Parathyroid adenoma (tissue), 2 donors: Measurements from ENCODE around the gene AKT2.

Experiments
- H2AFZ ChIP-seq: fragments of 300-600 bp; sonication (generic); one replicate; pipeline ENCODE4 v1.7.0; 2017; ENCODE audit warnings: antibody characterized with exemption, mild to moderate bottlenecking
- H3K27ac ChIP-seq: fragments of 300-600 bp; sonication (generic); one replicate; pipeline ENCODE4 v1.7.0; 2017
- H3K27me3 ChIP-seq: fragments of 300-600 bp; sonication (generic); one replicate; pipeline ENCODE4 v1.7.0; 2017; ENCODE audit warnings: low read length; ENCODE audit not compliant: control insufficient read depth, insufficient read depth
- H3K36me3 ChIP-seq: fragments of 300-600 bp; sonication (generic); one replicate; pipeline ENCODE4 v1.7.0; 2017; ENCODE audit warnings: low read length; ENCODE audit not compliant: control insufficient read depth, insufficient read depth
- H3K4me1 ChIP-seq: fragments of 300-600 bp; sonication (generic); one replicate; pipeline ENCODE4 v1.7.0; 2017; ENCODE audit warnings: control low read depth
- H3K4me2 ChIP-seq: fragments of 300-600 bp; sonication (generic); one replicate; pipeline ENCODE4 v1.7.0; 2017; ENCODE audit warnings: low read length
- H3K4me3 ChIP-seq: fragments of 300-600 bp; sonication (generic); one replicate; pipeline ENCODE4 v1.7.0; 2017; ENCODE audit warnings: low read depth, low read length
- H3K79me2 ChIP-seq: fragments of 300-600 bp; sonication (generic); one replicate; pipeline ENCODE4 v1.7.0; 2017; ENCODE audit warnings: control low read depth
- H3K9ac ChIP-seq: fragments of 300-600 bp; sonication (generic); one replicate; pipeline ENCODE4 v1.7.0; 2017; ENCODE audit warnings: mild to moderate bottlenecking
- H3K9me3 ChIP-seq: fragments of 300-600 bp; sonication (generic); one replicate; pipeline ENCODE4 v1.7.0; 2017; ENCODE audit warnings: low read length; ENCODE audit not compliant: control insufficient read depth
- CTCF ChIP-seq: fragments of 300-600 bp; sonication (generic); IDR thresholded peaks from one replicate; pipeline ENCODE4 v1.7.0; 2017; ENCODE audit warnings: antibody characterized with exemption, mild to moderate bottlenecking
- donor health status: primary hyperparathyroidism.

Gene AKT2

DNA sequence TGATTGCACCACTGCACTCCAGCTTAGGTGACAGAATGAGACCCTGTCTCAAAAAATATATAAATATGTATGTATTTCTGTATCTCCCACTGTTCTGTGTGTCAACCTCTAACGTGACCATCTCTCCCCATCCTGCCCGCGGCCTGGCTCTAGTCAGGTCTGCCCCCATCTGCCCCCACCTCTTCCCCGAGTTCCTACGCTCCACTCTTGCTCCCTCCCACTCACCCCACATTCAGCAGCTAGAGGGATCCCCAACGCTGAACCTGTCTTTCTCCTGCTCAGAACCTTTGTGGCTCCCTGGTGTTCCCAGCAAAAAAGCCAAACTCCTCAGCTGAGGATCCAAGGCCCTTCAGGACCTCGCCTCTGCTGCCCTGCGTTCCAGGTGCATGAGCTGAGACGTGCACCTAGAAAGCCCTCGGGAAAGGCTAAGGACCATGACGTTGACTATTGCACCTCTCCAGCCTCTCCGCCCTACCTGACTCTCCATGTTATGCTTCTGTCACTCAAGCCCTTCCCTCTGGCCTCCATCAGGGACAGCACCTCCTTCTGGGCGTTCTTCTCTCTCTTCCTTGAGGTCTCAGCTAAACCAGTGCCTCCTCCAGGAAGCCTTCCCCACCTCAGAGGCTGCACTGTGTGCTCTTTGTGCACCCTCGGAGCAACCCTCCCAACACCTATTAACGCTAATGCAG, 18.1 kb downstream of the AKT2 start:
- H3K27me3 ChIP-seq: no peaks in the 10 kb centered on the region
- no peak overlapping the region for H2AFZ ChIP-seq
- peaks cover 72% of the 10 kb centered on the region for H3K79me2 ChIP-seq
- H3K9me3 ChIP-seq: no peaks in the 10 kb centered on the region
- no peak overlapping the region for H3K4me3 ChIP-seq
- peak overlapping the region; percentile 30 for H3K27ac ChIP-seq
- TF ChIP-seq CTCF: no peak
- H3K36me3 ChIP-seq: no peaks in the 10 kb centered on the region
- no peak overlapping the region for H3K4me2 ChIP-seq
- H3K9ac ChIP-seq: no peak overlapping the region
- H3K4me1 ChIP-seq: peaks cover 19% of the 10 kb centered on the region

- no peak for TF ChIP-seq CTCF
- Histone ChIP-seq H3K27ac (peak overlapping the region; percentile 70), H3K4me3 (peak overlapping the region; percentile 1), H3K9me3 (no peaks in the 10 kb centered on the region), H3K27me3 (no peaks in the 10 kb centered on the region), H3K9ac (peak overlapping the region; percentile 28), H3K79me2 (peaks cover 71% of the 10 kb centered on the region), H3K4me2 (peak overlapping the region; percentile 37), H2AFZ (no peak overlapping the region), H3K4me1 (peaks cover 19% of the 10 kb centered on the region), H3K36me3 (no peaks in the 10 kb centered on the region)
Measured at GRCh38 chr19:40266119-40266518, 19.0 kb downstream of the AKT2 start.

DNA sequence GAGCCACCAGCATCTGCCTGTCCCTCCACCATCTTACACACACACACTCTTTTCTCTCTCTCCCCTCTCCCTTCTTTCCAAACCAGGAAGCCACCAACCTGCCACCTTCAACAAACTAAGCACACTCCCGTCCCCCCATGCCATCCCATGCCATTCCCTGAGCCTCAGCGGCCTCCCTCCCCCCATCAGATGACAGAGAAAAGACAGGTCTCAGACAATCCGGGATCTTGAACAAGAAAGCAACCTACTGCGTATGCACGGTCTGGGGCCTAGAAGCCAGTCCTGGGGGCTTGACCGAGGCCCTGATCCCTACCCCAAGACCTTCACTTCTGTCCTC, 19.4 kb downstream of the AKT2 start:
- Histone ChIP-seq H3K36me3 (no peaks in the 10 kb centered on the region), H3K27me3 (no peaks in the 10 kb centered on the region), H3K9ac (peak overlapping the region; percentile 28), H3K79me2 (peaks cover 72% of the 10 kb centered on the region), H3K27ac (peak overlapping the region; percentile 70), H3K4me2 (peak overlapping the region; percentile 37), H3K4me1 (peaks cover 19% of the 10 kb centered on the region), H3K4me3 (peak overlapping the region; percentile 1), H2AFZ (no peak overlapping the region), H3K9me3 (no peaks in the 10 kb centered on the region)
- no peak for TF ChIP-seq CTCF

DNA sequence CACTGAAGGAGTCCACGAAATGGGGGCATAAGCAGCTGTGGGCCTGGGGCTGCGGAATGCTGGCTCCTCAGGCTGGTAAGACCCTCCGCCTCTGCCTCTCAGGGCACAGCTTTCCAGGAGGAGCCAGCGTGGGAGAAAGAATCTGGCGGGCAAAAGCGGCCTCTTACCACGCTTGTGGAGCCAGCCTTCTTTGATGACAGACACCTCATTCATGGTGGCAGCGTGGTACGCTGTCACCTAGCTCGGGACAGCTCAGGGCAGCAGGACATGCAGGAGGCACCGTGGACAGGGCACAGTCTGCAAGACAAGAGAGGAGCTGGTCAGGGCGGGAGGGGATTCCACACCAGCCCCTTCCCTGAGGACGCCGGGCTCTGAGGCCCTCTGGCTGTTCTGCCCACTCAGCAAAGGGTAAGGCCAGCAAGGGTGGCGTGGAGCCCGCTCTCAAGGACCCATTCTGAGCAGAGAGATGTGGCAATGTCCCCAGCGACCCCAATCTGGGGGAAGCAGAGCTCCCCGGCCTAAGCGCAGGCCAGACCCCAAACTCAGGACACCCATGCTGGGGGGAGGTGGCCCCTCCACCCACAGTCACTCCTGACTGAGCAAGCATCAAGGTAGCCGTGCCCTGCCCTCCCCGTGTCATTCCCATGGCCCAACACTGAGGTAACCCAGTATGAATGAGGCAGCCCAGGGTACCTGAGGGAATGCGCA, 19.9 kb downstream of the AKT2 start:
- Histone ChIP-seq H2AFZ (no peak overlapping the region), H3K4me2 (no peak overlapping the region), H3K4me1 (peaks cover 19% of the 10 kb centered on the region), H3K27me3 (no peaks in the 10 kb centered on the region), H3K36me3 (no peaks in the 10 kb centered on the region), H3K79me2 (peaks cover 70% of the 10 kb centered on the region), H3K9ac (no peak overlapping the region), H3K27ac (no peak overlapping the region), H3K4me3 (no peak overlapping the region), H3K9me3 (no peaks in the 10 kb centered on the region)
- no peak for TF ChIP-seq CTCF
